Islet of Langerhans (tissue), 1 donor: ENCODE measurements around the gene NUP210L.
A peak's percentile ranks its signal among the peaks of the same experiment; 100 is the strongest.
"Not testable (repeated sequence)": the region's sequence is repeated elsewhere in the genome, so short reads cannot be mapped to it uniquely, and the experiment has no call there.

Experiments
- FAIRE-seq: peaks from one replicate; lab custom pipeline; 2011; peaks lifted over from hg19 to GRCh38; lab: Jason Lieb, UNC

The NUP210L gene

GRCh38 chr1:154170547-154171222 lies 15.8 kb upstream of the NUP210L start:
- FAIRE-seq: peak; percentile 17

GRCh38 chr1:154167461-154167860 lies 12.6 kb upstream of the NUP210L start:
- FAIRE-seq: no peak

GRCh38 chr1:154166207-154166606 lies 11.3 kb upstream of the NUP210L start:
- no peak for FAIRE-seq

GRCh38 chr1:154159554-154159953 lies 4.7 kb upstream of the NUP210L start:
- no peak for FAIRE-seq

- no peak for FAIRE-seq
Observed at GRCh38 chr1:154158307-154159125, 3.6 kb upstream of the NUP210L start.

- FAIRE-seq: no peak
Observed at GRCh38 chr1:154157520-154158306, 2.8 kb upstream of the NUP210L start.

- no peak for FAIRE-seq
Observed at GRCh38 chr1:154155251-154155650, 378 bp upstream of the NUP210L start.

- no peak for FAIRE-seq
Observed at GRCh38 chr1:154154053-154154452, 820 bp downstream of the NUP210L start.

GRCh38 chr1:154151311-154151710 lies 3.6 kb downstream of the NUP210L start:
- no peak for FAIRE-seq

- FAIRE-seq: no peak
Observed at GRCh38 chr1:154148807-154149206, 6.1 kb downstream of the NUP210L start.

- FAIRE-seq: not testable (repeated sequence)
Observed at GRCh38 chr1:154147505-154147904, 7.4 kb downstream of the NUP210L start.

- no peak for FAIRE-seq
Observed at GRCh38 chr1:154145986-154146385, 8.9 kb downstream of the NUP210L start.

GRCh38 chr1:154142358-154142757 lies 12.5 kb downstream of the NUP210L start:
- no peak for FAIRE-seq

- FAIRE-seq: no peak
Observed at GRCh38 chr1:154141240-154141639, 13.6 kb downstream of the NUP210L start.

GRCh38 chr1:154137888-154138287 lies 17.0 kb downstream of the NUP210L start:
- FAIRE-seq: no peak

- no peak for FAIRE-seq
Observed at GRCh38 chr1:154133256-154133655, 21.6 kb downstream of the NUP210L start.

GRCh38 chr1:154129391-154129970 lies 25.4 kb downstream of the NUP210L start:
- no peak for FAIRE-seq

- not testable (repeated sequence) for FAIRE-seq
Observed at GRCh38 chr1:154123205-154123604, 31.7 kb downstream of the NUP210L start.

GRCh38 chr1:154117642-154118041 lies 37.2 kb downstream of the NUP210L start:
- FAIRE-seq: no peak

GRCh38 chr1:154115180-154115579 lies 39.7 kb downstream of the NUP210L start:
- FAIRE-seq: peak; percentile 98

GRCh38 chr1:154104433-154105082 lies 50.3 kb downstream of the NUP210L start:
- no peak for FAIRE-seq

- FAIRE-seq: not testable (repeated sequence)
Observed at GRCh38 chr1:154100141-154100540, 54.7 kb downstream of the NUP210L start.
